Body of pancreas (tissue), 4 donors: ENCODE measurements around the gene FYB2.

ENCODE experiments used
- POLR2A ChIP-seq, 3 donors: fragments of 450-650 bp; IDR thresholded peaks; one replicate each; pipeline ENCODE4 v1.6.1; 2016; ENCODE audit warnings: antibody characterized with exemption in 3 of 3, mild to moderate bottlenecking in 2 of 3
- TF ChIP-seq, protein P1 (sequence below), 7 experiments: fragments of 450-650 bp in 4 of 7; fragments of 200-600 bp in 3 of 7; sonication (generic) in 3 of 7; IDR thresholded peaks; one replicate each; pipeline ENCODE4 v1.5.1; 2016 to 2019; ENCODE audit warnings: antibody characterized with exemption in 7 of 7

DNA sequence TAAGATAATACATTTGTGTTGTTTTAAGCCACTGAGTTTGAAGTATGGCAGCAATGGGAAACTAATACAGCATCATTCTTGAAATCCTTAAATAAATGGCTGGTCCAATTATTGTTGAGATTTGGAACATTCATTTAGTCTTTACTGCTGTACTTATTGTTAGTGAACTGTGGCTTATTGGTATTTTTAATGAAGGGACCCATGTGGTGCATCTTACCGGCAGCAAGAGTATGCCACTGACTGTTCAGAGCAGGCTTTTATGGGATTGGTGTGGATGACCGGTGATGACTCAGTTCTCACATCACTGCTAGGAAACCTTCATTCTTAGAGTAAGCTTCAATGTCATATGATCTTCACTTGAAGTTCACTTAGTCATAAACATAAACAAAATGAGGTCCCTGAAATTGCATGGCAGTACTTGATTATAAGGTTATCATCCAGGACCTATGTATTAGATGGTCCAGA lies 142.6 kb downstream of the FYB2 start:
- TF ChIP-seq, protein P1, sequence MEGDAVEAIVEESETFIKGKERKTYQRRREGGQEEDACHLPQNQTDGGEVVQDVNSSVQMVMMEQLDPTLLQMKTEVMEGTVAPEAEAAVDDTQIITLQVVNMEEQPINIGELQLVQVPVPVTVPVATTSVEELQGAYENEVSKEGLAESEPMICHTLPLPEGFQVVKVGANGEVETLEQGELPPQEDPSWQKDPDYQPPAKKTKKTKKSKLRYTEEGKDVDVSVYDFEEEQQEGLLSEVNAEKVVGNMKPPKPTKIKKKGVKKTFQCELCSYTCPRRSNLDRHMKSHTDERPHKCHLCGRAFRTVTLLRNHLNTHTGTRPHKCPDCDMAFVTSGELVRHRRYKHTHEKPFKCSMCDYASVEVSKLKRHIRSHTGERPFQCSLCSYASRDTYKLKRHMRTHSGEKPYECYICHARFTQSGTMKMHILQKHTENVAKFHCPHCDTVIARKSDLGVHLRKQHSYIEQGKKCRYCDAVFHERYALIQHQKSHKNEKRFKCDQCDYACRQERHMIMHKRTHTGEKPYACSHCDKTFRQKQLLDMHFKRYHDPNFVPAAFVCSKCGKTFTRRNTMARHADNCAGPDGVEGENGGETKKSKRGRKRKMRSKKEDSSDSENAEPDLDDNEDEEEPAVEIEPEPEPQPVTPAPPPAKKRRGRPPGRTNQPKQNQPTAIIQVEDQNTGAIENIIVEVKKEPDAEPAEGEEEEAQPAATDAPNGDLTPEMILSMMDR (IDR thresholded peaks at IDR 0.05) = no peak
- no peak for TF ChIP-seq POLR2A (IDR thresholded peaks at IDR 0.05)
